ENCODE data around the gene HECTD4.
A peak's percentile ranks its signal among the peaks of the same experiment; 100 is the strongest.

The HECTD4 gene

DNA sequence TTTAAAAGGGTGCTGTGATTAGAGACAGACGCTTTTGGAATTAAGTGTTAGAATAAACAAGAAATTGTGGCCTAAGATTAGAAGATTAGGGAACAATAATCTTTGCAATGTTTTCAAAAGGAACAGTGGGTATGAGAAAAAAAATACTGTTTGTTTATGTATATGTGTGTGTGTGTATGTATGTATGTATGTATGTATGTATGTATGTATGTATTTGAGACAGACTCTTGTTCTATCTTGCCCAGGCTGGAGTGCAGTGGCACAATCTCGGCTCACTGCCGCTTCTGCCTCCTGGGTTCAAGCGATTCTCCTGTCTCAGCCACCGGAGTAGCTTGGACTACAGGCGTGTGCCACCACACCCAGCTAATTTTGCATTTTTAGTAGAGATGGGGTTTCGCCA is 175.3 kb downstream of the HECTD4 start:
- no peak for DNase-seq (ENCODE audit: low spot score)

DNA sequence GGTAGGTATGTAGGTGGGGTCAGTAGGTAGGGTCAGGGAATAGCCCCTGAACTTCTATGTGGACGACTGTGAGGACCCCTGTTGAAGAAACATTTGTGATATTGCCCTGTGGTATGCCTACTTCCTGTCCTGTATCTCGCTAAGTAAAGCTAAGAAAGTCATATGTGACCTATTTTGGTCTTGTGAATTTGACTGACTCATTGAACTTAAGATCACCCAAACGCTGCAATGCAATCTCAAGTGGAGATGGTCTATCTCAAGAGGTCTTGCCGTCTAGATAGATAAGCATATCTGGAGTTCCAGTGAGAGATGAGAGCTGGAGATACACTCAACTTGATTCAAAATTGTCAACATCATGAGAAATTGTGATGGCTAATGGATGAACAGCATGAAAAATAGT is 183.1 kb downstream of the HECTD4 start:
- no peak for DNase-seq (ENCODE audit: low spot score)

- DNase-seq (ENCODE audit: low spot score) = peak; percentile 76
Observed at GRCh38 chr12:112198120-112198733, 184.0 kb downstream of the HECTD4 start.

DNA sequence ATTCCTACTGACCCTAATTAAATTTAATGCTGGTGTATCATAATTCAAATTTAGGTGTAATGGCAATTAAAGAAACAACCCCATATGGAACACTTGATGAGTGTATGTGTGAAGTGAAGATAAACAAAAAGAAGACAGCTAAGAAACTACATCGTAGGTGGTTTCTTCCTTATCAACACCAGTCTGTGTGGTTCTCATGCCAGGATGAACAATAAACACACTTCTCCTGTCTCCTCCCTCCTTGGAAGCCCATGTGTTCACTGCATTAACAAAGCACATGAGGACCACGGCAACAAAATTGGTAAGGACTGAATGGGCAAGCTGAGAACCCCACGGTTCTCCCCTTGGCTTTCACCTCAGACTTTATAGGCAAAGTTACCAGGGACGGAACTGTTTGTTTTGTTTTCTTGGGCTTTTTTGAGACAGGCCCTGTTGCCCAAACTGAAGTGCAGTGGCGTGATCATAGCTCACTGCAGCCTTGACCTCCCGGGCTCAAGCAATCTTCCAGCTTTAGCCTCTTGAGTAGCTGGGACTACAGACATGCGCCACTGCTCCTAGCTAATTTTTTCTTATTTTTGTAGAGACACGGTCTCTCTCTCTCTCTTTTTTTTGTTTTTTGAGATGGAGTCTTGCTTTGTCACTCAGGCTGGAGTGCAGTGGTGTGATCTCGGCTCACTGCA is 185.9 kb downstream of the HECTD4 start:
- DNase-seq (ENCODE audit: low spot score) = no peak

- DNase-seq (ENCODE audit: low spot score) = no peak
Observed at GRCh38 chr12:112194601-112195247, 187.5 kb downstream of the HECTD4 start.

DNA sequence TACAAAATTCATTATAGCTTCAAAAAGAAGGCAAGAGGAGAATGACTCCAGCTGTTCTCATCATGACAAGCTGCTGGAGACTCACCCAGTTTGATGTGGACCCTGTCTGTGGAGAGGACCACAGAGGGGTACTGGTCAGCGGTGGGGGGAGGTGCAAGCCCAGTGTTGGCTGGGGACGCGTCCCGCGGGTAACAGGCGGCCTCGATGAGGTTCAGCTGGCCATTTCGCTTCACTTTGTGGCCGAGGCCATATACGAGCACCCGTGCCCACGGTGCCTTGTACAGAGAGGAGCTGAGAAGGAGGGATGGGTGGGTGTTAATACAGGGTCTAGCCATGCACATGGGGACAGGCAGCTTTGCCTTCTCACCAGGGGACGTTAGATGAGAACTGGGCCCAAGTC is 189.8 kb downstream of the HECTD4 start:
- no peak for DNase-seq (ENCODE audit: low spot score)

DNA sequence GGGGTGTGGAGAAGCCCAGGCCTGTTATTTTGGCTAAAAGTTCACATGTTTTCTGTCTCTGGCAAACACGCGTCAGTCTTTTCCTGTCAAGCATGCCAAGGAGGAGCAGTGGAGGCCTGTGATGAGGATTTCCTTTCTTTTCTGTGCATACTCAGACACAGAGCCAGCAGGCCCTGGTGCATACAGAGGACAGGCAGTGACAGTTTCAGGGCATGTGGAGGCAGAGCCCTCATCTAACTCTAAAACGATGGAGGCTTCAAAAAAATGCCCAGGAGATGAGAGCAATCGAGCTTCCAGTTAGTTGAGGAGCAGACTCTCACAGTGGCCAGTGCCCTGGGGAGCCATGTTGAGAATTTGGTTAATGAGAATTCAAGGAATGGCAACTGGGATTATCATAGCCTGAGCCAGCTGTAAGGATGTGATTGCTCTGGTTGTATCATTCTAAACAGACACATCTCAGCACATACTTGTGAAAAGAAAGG is 190.3 kb downstream of the HECTD4 start:
- no peak for DNase-seq (ENCODE audit: low spot score)

GRCh38 chr12:112191201-112191600 is 191.0 kb downstream of the HECTD4 start:
- no peak for DNase-seq (ENCODE audit: low spot score)

DNA sequence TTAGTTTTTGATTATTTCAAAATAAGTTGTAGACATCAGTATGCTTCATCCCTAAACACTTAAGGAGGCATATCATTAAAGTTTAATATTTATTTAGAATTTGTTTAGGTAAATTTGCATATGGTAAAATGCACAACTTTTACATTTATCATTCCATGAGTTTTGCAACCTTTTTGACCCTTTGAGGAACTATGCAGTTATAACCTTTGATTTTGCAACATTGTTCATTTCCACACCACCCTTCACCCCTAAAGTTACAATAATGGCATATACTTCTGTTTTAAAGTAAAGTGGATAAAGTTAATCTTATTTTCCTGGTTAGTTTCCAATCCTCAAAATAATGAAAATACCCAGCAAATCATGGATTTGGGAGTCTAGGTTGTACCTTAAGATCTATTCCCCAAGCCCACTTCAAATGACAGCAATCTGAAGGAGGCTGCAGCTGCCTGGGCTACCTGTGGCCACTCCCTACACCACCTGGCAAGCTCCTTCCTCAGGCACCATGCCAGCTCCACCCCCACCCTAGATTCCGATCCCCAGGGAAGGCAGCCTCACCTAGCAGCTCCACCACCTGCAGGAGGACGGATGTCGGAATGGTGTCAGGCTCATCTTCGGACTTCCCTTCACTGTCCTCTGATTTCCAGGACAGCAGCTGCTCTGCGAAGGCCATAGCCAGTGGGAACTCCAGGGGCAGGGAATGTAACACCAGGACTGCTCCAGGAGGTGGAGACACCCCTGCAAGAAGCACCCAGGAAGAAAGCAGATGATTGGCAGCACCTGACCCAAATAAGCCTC is 191.8 kb downstream of the HECTD4 start:
- no peak for DNase-seq (ENCODE audit: low spot score)

- no peak for DNase-seq (ENCODE audit: low spot score)
Observed at GRCh38 chr12:112188130-112188830, 194.0 kb downstream of the HECTD4 start.

DNA sequence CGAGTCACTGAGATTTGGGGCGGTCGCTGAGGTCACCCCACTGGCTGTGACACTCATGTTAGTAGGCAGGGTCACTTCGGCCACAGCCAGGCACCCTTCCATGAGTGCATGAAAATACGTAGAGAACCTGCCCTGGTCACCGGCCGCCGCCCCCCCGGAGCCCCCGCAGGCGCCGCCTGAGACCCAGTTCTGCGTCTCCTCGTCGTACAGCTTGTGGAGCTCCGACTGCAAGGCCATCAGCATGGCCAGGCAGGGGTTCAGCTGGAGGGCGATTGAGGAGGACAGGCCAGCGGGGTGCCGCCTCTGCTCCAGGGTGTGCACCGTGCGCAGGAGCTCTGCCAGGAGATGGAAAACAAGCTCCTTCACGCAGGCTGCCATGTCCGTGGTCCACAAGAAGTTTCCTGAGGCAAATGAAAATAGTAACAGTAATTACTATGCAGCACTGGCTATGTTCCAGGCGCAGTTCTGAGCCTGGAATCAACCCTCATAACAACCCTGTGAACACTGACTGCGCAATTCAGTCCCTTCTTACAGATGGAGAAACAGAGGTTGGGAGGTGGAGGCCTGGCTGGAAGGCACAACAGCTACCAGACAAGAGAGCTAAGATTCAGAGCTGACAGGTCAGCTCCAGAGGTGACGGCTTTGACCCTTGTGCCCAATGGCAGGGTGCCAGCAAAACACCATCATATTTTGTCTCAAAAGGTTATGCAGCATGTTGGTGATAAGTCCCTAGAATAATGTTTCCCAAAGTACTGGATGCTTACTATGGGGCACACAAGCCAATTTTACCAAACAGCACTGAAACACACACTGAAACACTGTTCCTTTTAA is 196.9 kb downstream of the HECTD4 start:
- DNase-seq (ENCODE audit: low spot score) = no peak

DNA sequence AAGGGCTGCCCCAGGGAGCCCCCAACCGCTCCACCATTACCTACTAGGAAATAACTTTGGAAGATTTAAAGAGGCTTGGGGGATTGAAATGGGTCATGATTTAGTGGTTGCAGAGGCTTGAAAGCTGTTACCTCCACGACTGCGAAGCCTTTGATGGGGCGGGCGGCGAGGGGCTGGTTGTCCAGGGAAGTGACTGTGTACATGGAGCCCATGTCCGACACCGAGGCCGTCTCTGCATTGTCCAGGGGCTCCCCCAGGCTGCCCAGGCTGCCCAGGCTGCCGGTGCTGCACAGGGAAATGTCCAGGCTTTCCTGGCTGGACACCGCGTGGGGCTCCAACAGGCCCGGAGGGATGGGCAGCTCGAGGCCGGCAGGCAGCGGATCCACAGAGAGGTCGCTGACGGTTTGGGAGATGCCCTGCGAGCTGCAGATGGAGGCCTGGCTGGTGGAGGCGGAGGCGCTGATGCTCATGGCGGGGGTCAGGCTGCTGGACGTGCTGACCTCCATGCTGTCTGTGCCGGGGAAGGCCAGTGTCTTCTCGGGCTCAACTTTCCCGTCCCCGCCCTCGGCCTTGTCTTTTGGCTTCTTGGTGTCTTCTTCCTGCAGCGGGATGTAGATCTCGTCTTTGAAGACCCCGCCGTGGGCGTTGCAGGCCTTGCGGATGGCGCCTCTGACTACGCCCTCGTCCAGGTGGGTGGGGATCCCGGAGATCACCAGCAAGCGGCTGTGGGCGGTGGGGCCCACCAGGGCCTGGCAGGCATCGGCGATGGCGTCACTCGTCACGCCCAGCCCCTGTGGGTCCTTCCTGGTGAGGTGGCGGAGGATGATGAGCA is 198.0 kb downstream of the HECTD4 start:
- DNase-seq (ENCODE audit: low spot score) = no peak

GRCh38 chr12:112183141-112184021 is 198.8 kb downstream of the HECTD4 start:
- DNase-seq (ENCODE audit: low spot score) = no peak

DNA sequence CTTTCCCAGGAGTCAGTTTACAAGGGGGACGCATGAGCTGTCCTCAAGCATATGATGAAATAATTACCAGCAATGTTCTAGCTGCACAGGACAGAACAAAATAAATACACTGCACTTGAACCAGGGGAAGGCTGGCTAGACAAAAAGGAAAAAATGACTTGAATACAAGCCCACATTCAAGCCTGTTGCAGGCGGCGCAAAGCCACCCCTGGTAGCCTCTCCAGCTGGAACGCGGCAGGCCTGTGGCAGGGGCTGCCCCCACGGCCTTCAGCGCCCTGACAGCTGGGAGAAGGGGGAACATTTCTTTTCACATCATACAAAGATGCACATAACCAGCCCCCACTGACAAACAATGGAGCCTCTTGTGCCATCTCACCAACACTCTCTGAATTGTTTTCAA is 199.7 kb downstream of the HECTD4 start:
- DNase-seq (ENCODE audit: low spot score) = no peak

GRCh38 chr12:112180422-112180821 is 201.8 kb downstream of the HECTD4 start:
- no peak for DNase-seq (ENCODE audit: low spot score)

DNA sequence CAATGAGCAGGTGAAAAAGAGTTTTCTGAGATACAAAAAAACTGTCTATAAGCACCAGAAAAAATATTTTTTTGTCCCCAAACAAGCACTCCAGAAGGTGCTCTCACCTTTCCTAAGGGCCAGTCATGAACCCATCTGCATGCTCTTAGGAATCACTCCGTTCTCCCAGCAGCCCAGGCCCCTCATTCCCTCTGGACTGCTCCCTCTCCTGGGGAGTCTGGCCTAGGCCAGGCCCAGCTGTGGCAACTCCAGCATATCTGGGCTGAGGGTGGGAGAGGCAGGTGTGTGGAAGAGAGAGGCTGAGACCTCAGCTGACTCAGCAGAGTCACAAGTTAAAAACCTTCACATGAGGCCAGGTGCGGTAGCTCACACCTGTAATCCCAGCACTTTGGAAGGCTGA is 202.3 kb downstream of the HECTD4 start:
- DNase-seq (ENCODE audit: low spot score) = no peak

GRCh38 chr12:112179341-112179740 is 202.9 kb downstream of the HECTD4 start:
- DNase-seq (ENCODE audit: low spot score) = no peak

GRCh38 chr12:112178796-112179195 is 203.4 kb downstream of the HECTD4 start:
- no peak for DNase-seq (ENCODE audit: low spot score)

Measured in GM03348 (cell line).